MG63 (cell line): Measurements from ENCODE around the gene ARHGAP19. TPM values are rescaled to one million over a fixed set of nuclear protein-coding genes. Genes with fewer than 3 reads are reported as not detected.

Experiments
- DNase-seq: peaks from one replicate; pipeline ENCODE4 v3.0.0-alpha.2; 2020
- H3K27me3 ChIP-seq: fragments of 250-450 bp; sonication (Bioruptor Pico); 2 replicates; pipeline ENCODE4 v1.5.1; 2020; ENCODE audit warnings: mild to moderate bottlenecking, moderate library complexity
- H3K36me3 ChIP-seq: fragments of 250-450 bp; sonication (Bioruptor Pico); 2 replicates; pipeline ENCODE4 v1.5.1; 2020; ENCODE audit warnings: mild to moderate bottlenecking, moderate library complexity
- H3K4me3 ChIP-seq: fragments of 250-450 bp; sonication (Bioruptor Pico); 2 replicates; pipeline ENCODE4 v1.5.1; 2020; ENCODE audit warnings: mild to moderate bottlenecking, moderate library complexity
- H3K9me3 ChIP-seq: fragments of 250-450 bp; sonication (Bioruptor Pico); 2 replicates; pipeline ENCODE4 v1.5.1; 2020; ENCODE audit warnings: mild to moderate bottlenecking, moderate library complexity
- total RNA-seq: library from RNA; depleted of rRNA; stranded (reverse); fragments of >200 nt; shearing (Covaris generic); gene quantifications from 2 replicates; pipeline ENCODE4 v1.2.3, GENCODE V29; 2014; ENCODE audit warnings: low replicate concordance

Gene ARHGAP19
- total RNA-seq, 1 experiment from 2014 or later = 3.2 TPM

DNA sequence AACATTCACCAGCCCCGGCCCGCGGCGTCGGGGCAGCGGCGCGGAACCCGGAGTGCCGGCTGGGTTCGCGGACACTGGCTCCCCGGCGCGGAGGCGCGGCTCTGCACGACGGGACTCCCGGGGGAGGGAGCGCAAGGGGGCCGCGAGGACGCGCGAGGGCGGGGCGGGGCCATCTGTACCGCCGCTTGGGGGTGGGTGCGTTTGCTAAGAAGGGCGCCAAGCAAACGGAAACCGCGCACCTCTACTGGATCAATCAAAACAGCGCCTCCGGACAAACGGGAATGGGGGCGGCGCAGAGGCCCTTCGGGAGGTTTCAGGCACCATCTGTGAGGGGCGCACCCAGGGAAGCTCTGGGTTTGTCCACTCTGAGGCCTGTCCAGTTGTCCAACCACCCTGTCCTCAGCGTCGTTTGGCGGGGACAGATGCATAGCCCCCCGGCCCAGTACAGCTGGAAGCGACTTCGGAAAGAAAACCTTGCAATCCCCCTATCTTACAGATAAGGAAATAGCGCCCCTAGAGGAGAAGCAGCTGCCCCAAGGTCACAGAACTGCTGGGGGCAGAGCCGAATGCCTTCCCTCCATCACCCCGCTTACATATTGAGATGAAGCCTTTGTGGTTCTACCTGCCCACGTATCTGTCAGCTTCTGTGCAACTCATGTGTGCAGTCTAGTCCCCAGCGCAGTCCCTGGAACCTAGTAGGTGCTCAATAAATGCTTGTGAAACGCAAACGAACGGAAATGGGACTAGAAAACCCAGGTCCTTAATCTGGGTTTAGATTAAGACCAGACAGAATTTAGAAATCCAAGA, 96.0 kb downstream of the ARHGAP19 start:
- H3K27me3 ChIP-seq = no peaks in the 10 kb centered on the region; the same call in 1 of the 2 replicates
- no peaks in the 10 kb centered on the region for H3K9me3 ChIP-seq
- peak; percentile 71 for DNase-seq
- H3K4me3 ChIP-seq = peak overlapping the region; percentile 55
- H3K36me3 ChIP-seq = no peaks in the 10 kb centered on the region

GRCh38 chr10:97195706-97196222, 96.7 kb downstream of the ARHGAP19 start:
- DNase-seq = no peak

DNA sequence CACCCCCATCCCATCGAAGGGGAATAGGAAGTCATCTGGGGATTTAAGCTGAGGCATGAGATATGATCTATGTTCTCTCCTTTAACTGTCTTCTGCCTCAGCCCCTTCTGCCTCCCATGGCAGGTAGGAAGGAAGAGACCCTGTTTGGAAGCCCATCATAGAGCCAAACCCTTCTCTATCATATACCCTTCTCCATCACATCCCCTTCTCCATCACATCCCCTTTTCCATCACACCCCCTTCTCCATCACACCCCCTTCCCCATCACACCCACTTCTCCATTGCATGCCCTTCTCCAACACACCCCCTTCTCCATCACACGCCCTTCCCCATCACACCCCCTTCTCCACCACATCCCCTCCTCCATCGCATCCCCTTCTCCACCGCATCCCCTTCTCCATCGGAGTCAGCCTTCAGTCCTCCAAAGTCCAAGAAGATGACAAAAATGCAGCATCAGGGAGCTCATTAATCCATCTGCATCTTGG, 99.4 kb downstream of the ARHGAP19 start:
- no peaks in the 10 kb centered on the region for H3K9me3 ChIP-seq
- DNase-seq = no peak
- H3K36me3 ChIP-seq = no peaks in the 10 kb centered on the region
- no peaks in the 10 kb centered on the region; the same call in 1 of the 2 replicates for H3K27me3 ChIP-seq
- H3K4me3 ChIP-seq = no peak overlapping the region

More at GRCh38 chr10:97195706-97196222, 96.7 kb downstream of the ARHGAP19 start:
- Histone ChIP-seq H3K4me3 (peak overlapping the region; percentile 55), H3K27me3 (no peaks in the 10 kb centered on the region; the same call in 1 of the 2 replicates), H3K36me3 (no peaks in the 10 kb centered on the region), H3K9me3 (no peaks in the 10 kb centered on the region)

DNA sequence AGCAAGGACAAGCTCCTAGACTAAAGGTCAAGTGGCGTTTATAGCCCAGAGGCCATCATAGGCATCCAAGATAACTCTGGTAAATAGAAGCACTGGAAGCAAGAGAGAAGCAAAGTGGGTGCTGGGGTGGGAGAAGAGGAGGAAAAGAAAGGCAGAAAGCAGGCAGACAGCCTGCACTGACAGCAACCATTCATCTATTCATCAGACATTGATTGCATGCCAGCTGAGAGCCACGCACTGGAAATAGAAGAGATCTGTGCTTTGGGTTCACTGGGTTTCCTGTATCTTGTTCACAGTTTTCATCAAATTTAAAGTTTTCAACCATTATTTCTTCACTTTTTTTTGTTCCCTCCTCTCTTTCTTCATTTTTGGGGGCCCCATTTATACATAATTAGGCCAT, 102.0 kb downstream of the ARHGAP19 start:
- H3K27me3 ChIP-seq = peaks cover 2% of the 10 kb centered on the region
- no peak for DNase-seq
- H3K9me3 ChIP-seq = no peaks in the 10 kb centered on the region
- H3K36me3 ChIP-seq = no peaks in the 10 kb centered on the region
- H3K4me3 ChIP-seq = no peak overlapping the region

GRCh38 chr10:97188261-97188711, 104.2 kb downstream of the ARHGAP19 start:
- H3K4me3 ChIP-seq = no peak overlapping the region
- no peak for DNase-seq
- H3K27me3 ChIP-seq = peaks cover 10% of the 10 kb centered on the region
- no peaks in the 10 kb centered on the region for H3K9me3 ChIP-seq
- H3K36me3 ChIP-seq = no peaks in the 10 kb centered on the region

- no peak for DNase-seq
- H3K4me3 ChIP-seq = no peak overlapping the region
- no peaks in the 10 kb centered on the region for H3K36me3 ChIP-seq
- H3K27me3 ChIP-seq = peaks cover 10% of the 10 kb centered on the region
- H3K9me3 ChIP-seq = no peaks in the 10 kb centered on the region
These were observed 105.5 kb downstream of the ARHGAP19 start for GRCh38 chr10:97186911-97187310.

GRCh38 chr10:97185326-97186058, 106.9 kb downstream of the ARHGAP19 start, which contains the start of gene SLIT1:
Gene SLIT1 (minus strand): TSS chr10:97185959. CDS start chr10:97185674, 285 bp downstream.
- peaks cover 10% of the 10 kb centered on the region for H3K27me3 ChIP-seq
- no peaks in the 10 kb centered on the region for H3K36me3 ChIP-seq
- H3K9me3 ChIP-seq = no peaks in the 10 kb centered on the region
- DNase-seq = peak; percentile 17
- H3K4me3 ChIP-seq = no peak within 1 kb of the TSS; the same call in 1 of the 2 replicates

DNA sequence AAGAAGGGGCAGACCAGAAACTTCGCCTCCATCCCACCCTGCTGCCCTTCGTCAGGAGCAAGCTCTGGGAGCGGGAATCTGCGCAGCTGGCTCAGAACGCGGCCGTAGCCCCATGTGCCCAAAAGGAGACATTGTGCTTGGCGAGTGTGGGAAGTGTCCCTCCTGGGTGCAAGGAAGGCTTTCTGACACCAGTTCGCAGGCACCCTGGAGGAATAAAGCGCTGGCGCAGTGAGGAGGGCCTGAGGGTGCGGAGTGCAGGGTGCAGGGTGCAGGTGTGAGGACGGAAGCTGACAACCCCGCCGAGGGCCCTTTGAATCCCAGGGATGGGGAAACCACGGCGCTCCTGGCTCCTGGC, 107.5 kb downstream of the ARHGAP19 start:
- H3K36me3 ChIP-seq = no peaks in the 10 kb centered on the region
- peaks cover 10% of the 10 kb centered on the region for H3K27me3 ChIP-seq
- no peaks in the 10 kb centered on the region for H3K9me3 ChIP-seq
- H3K4me3 ChIP-seq = no peak overlapping the region
- DNase-seq = no peak

DNA sequence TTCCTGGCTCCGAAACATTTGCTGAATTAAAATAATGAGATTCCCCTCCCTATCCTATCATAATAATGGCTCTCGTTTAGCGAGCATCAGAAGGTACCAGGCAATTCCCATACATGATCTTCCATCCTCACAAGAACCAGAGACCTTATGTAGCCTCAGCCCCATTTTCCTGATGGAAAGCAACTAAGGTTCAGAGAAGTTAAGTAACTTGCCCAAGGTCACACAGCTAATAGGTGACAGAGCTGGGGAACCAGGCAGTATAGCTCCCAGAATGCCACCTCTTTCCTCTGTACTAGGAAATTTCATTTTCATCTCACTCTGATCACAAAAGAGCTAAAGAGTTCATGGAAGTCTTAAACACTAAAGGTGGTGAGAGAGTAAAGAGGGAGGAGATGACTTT, 109.1 kb downstream of the ARHGAP19 start:
- no peak for DNase-seq
- Histone ChIP-seq H3K27me3 (peaks cover 10% of the 10 kb centered on the region), H3K9me3 (no peaks in the 10 kb centered on the region), H3K36me3 (no peaks in the 10 kb centered on the region), H3K4me3 (no peak overlapping the region)

- Histone ChIP-seq H3K9me3 (no peaks in the 10 kb centered on the region), H3K4me3 (no peak overlapping the region), H3K27me3 (peaks cover 10% of the 10 kb centered on the region), H3K36me3 (no peaks in the 10 kb centered on the region)
- no peak for DNase-seq
These were observed 110.0 kb downstream of the ARHGAP19 start for GRCh38 chr10:97182288-97182990.

DNA sequence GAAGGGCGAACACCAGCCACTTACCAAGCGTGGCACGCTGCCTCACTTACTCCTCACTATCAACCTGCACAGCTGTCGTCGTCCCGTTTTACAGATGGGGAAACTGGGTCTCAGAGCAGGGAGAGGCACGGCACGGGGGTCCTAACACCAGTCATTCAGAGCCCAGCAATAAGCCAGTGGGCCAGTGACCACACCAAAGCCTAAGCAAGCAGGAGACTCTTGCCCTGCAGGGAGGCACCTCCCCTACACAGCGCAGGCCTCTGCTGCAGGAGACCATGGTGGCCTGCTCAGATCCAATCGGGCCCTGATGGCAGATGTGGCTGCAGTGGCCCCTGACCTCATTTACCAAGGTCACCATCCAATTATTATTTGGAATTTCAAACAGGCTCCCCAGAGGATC, 111.5 kb downstream of the ARHGAP19 start:
- Histone ChIP-seq H3K4me3 (no peak overlapping the region), H3K9me3 (no peaks in the 10 kb centered on the region), H3K36me3 (no peaks in the 10 kb centered on the region), H3K27me3 (peaks cover 10% of the 10 kb centered on the region)
- DNase-seq = no peak

DNA sequence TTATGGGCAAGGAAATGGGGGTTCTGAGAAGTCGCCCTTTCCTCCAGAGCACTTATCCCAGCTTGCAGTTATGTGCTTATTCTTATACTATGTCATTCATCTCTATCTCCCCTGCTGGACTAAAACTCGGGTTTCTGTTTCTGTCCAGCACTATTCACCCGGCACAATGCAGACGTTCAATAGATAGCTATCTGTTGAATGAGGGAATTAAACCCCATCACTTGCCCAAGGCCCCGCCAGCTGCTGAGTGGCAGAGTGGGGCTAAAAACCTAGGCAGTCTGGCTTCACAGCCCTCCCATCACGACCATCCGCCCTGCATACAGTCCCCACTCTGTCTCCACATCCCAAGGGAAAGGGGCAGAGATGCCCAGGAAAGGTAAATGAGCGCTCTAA, 112.1 kb downstream of the ARHGAP19 start:
- no peak for DNase-seq
- Histone ChIP-seq H3K27me3 (peaks cover 6% of the 10 kb centered on the region), H3K9me3 (no peaks in the 10 kb centered on the region), H3K4me3 (no peak overlapping the region), H3K36me3 (no peaks in the 10 kb centered on the region)

DNA sequence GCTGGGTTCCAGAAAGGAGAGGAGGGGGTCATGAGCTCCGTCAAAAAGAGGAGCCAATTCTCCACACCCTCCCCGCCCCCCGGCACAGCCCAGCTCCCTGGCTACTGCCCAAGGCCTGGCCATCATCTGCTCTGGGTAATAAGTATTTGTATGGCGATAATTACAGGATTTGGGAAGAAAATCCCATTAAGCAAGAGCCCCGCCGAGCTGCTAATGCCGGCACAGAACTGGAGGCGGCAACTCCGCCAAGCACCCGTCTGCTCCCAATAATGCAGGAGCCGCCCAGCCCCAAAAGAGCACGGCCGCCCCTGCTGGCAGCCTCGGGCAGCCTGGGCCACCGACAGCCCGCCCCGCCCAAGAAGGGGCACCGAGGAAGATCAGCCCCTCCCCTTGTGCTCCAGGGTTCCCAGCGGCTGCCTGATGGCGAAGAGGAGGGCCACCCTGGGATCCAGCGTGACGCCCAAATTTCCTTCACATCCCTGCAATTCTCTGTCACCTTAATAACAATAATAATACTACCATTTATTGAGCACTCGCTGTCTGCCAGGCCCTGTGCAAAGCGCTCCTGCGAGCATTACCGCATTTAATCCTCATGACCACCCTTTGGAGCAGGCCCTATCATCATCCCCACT, 112.6 kb downstream of the ARHGAP19 start:
- H3K36me3 ChIP-seq = no peaks in the 10 kb centered on the region
- peaks cover 1% of the 10 kb centered on the region for H3K27me3 ChIP-seq
- H3K4me3 ChIP-seq = no peak overlapping the region
- H3K9me3 ChIP-seq = no peaks in the 10 kb centered on the region
- peak; percentile 59 for DNase-seq

DNA sequence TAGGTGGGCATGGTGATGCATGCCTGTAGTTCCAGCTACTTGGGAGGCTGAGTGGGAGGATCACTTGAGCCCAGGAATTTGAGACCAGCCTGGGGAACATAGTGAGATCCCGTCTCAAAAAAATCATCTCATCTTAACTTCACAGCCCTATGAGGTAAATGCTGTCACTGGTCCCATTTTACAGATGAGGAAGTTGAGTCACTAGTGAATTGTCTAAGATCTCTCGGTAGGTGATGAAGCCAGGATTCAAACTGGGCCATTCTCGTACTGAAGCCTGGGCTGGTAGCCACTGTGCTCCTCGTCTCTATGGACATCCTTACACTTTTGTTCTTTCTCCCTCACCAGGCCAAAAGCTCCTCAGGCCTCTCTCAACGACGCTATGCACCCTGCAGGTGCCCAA, 113.1 kb downstream of the ARHGAP19 start:
- H3K27me3 ChIP-seq = no peaks in the 10 kb centered on the region; the same call in 1 of the 2 replicates
- no peaks in the 10 kb centered on the region for H3K36me3 ChIP-seq
- no peak for DNase-seq
- H3K4me3 ChIP-seq = no peak overlapping the region
- no peaks in the 10 kb centered on the region for H3K9me3 ChIP-seq

GRCh38 chr10:97178074-97178473, 114.4 kb downstream of the ARHGAP19 start:
- DNase-seq = no peak
- H3K9me3 ChIP-seq = no peaks in the 10 kb centered on the region
- H3K4me3 ChIP-seq = no peak overlapping the region
- H3K27me3 ChIP-seq = no peaks in the 10 kb centered on the region; the same call in 1 of the 2 replicates
- no peaks in the 10 kb centered on the region for H3K36me3 ChIP-seq

DNA sequence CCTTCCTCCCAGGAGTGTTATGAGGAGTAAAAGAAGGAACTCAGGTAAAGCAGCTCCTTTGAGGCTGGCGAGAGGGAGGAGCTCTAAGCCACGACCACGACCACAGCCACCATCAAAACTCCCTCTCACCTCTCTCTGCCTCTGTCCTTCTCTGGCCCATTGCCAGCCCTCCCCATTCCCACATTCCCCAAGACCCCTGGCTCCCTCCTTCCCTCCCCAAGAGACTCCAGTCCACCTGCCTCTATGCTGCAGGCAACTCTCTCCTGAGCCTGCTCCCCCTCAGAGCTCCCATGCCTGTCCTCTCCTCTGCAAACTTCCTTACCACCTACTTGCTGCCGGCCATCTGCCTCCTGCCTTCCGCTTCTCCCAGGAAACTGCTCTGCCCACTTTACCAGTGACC, 116.2 kb downstream of the ARHGAP19 start:
- Histone ChIP-seq H3K27me3 (no peaks in the 10 kb centered on the region; the same call in 1 of the 2 replicates), H3K36me3 (no peaks in the 10 kb centered on the region), H3K9me3 (no peaks in the 10 kb centered on the region), H3K4me3 (no peak overlapping the region)
- DNase-seq = no peak
